NCI-H1105 (cell line): Measurements from ENCODE around the gene EFCAB6.

Experiments
- DNase-seq: peaks from one replicate; lab custom pipeline; 2025; lab: John Stamatoyannopoulos, UW

Gene EFCAB6

GRCh38 chr22:43812149-43812842 is at the start of gene EFCAB6:
TSS of gene EFCAB6 (minus strand) at chr22:43812305. CDS start at chr22:43782318, 29,987 bp downstream.
- peak; percentile 93 for DNase-seq

GRCh38 chr22:43861529-43861928 is 49.4 kb upstream of the EFCAB6 start:
- no peak for DNase-seq

- DNase-seq = no peak
These were observed 48.7 kb upstream of the EFCAB6 start for GRCh38 chr22:43860831-43861230.

- no peak for DNase-seq
These were observed 48.0 kb upstream of the EFCAB6 start for GRCh38 chr22:43860126-43860525.

- DNase-seq = no peak
These were observed 47.5 kb upstream of the EFCAB6 start for GRCh38 chr22:43859621-43860020.

- DNase-seq = no peak
These were observed 47.1 kb upstream of the EFCAB6 start for GRCh38 chr22:43859176-43859575.

GRCh38 chr22:43858156-43858895 is 46.2 kb upstream of the EFCAB6 start:
- no peak for DNase-seq

- DNase-seq = no peak
These were observed 45.3 kb upstream of the EFCAB6 start for GRCh38 chr22:43857367-43857766.

- DNase-seq = no peak
These were observed 43.3 kb upstream of the EFCAB6 start for GRCh38 chr22:43855431-43855830.

- no peak for DNase-seq
These were observed 42.7 kb upstream of the EFCAB6 start for GRCh38 chr22:43854786-43855271.

GRCh38 chr22:43854121-43854785 is 42.1 kb upstream of the EFCAB6 start:
- DNase-seq = no peak

GRCh38 chr22:43853328-43853931 is 41.3 kb upstream of the EFCAB6 start:
- no peak for DNase-seq

GRCh38 chr22:43852573-43853327 is 40.6 kb upstream of the EFCAB6 start:
- DNase-seq = no peak

- DNase-seq = no peak
These were observed 39.8 kb upstream of the EFCAB6 start for GRCh38 chr22:43851979-43852307.

GRCh38 chr22:43851058-43851978 is 39.2 kb upstream of the EFCAB6 start:
- DNase-seq = no peak

GRCh38 chr22:43850529-43850928 is 38.4 kb upstream of the EFCAB6 start:
- DNase-seq = no peak

- DNase-seq = no peak
These were observed 37.6 kb upstream of the EFCAB6 start for GRCh38 chr22:43849731-43850130.

- peak; percentile 36 for DNase-seq
These were observed 36.5 kb upstream of the EFCAB6 start for GRCh38 chr22:43848366-43849171.

- no peak for DNase-seq
These were observed 35.5 kb upstream of the EFCAB6 start for GRCh38 chr22:43847376-43848289.
